Measurements from ENCODE around the gene SLC1A2. TPM values are rescaled to one million over a fixed set of nuclear protein-coding genes. Genes with fewer than 3 reads are reported as not detected.

Gene SLC1A2
- total RNA-seq, 3 donors from 2014 or later: 0.32 to 23.7 (median 10.5) TPM

DNA sequence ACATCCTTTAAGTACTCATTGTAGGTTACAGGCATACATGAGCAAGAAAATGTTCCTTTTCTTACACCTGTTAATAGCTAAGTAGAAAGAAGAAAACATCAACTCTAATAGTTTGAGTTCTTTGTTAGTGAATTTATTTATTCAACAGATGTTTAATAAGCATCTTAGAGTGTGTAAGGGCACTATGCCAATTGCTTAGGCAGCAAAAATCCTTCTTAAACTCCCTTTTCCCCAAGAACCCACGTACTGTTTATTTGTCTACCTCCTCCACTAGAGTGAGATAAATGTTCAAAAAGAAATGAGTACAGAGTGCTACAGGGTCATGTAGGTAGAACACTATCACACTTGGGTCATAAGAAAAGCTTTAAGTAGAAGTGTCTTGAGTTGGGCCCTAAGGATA, 149.0 kb downstream of the SLC1A2 start:
- Histone ChIP-seq H3K9me3 (no peaks in the 10 kb centered on the region), H3K4me3 (no peak overlapping the region), H3K27ac (no peak overlapping the region), H3K36me3 (no peaks in the 10 kb centered on the region), H3K4me1 (no peaks in the 10 kb centered on the region), H3K27me3 (no peaks in the 10 kb centered on the region)
- no peak for TF ChIP-seq POLR2A (IDR thresholded peaks at IDR 0.05)
- TF ChIP-seq, protein P1, sequence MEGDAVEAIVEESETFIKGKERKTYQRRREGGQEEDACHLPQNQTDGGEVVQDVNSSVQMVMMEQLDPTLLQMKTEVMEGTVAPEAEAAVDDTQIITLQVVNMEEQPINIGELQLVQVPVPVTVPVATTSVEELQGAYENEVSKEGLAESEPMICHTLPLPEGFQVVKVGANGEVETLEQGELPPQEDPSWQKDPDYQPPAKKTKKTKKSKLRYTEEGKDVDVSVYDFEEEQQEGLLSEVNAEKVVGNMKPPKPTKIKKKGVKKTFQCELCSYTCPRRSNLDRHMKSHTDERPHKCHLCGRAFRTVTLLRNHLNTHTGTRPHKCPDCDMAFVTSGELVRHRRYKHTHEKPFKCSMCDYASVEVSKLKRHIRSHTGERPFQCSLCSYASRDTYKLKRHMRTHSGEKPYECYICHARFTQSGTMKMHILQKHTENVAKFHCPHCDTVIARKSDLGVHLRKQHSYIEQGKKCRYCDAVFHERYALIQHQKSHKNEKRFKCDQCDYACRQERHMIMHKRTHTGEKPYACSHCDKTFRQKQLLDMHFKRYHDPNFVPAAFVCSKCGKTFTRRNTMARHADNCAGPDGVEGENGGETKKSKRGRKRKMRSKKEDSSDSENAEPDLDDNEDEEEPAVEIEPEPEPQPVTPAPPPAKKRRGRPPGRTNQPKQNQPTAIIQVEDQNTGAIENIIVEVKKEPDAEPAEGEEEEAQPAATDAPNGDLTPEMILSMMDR (IDR thresholded peaks at IDR 0.05): no peak
- TF ChIP-seq POLR2AphosphoS5 (IDR thresholded peaks at IDR 0.05): no peak
- DNase-seq (ENCODE audit: low spot score in 2 of 2): no peak
- intact Hi-C loops (cut with DNase I; ENCODE audit: low total_unique reads): no loop called here

DNA sequence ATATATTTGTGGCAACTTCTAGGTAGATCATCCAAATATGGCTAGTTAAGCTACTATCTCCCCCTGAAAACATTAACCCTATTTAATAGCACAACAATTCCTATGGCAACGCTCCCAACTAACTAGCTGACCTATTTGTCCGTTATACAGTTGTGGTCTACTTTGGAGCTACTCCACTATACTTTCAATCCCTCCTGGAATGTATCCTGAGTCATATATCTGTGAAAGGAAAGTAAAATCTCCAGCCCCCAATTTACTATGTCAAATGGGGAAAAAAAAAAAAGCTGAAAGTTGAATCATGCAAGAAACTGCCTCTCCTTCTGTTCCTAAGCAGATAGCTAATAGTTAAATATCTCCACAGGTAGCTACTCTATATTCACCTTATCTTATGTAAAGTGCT, 151.9 kb downstream of the SLC1A2 start:
- Histone ChIP-seq H3K4me3 (no peak overlapping the region), H3K9me3 (no peaks in the 10 kb centered on the region), H3K36me3 (no peaks in the 10 kb centered on the region), H3K4me1 (no peaks in the 10 kb centered on the region), H3K27me3 (no peaks in the 10 kb centered on the region), H3K27ac (no peak overlapping the region)
- TF ChIP-seq POLR2A (IDR thresholded peaks at IDR 0.05) (no peak), POLR2AphosphoS5 (IDR thresholded peaks at IDR 0.05) (no peak)
- TF ChIP-seq, protein P1 (IDR thresholded peaks at IDR 0.05): no peak
- DNase-seq (ENCODE audit: low spot score in 2 of 2): no peak
- intact Hi-C loops (cut with DNase I; ENCODE audit: low total_unique reads): no loop called here

DNA sequence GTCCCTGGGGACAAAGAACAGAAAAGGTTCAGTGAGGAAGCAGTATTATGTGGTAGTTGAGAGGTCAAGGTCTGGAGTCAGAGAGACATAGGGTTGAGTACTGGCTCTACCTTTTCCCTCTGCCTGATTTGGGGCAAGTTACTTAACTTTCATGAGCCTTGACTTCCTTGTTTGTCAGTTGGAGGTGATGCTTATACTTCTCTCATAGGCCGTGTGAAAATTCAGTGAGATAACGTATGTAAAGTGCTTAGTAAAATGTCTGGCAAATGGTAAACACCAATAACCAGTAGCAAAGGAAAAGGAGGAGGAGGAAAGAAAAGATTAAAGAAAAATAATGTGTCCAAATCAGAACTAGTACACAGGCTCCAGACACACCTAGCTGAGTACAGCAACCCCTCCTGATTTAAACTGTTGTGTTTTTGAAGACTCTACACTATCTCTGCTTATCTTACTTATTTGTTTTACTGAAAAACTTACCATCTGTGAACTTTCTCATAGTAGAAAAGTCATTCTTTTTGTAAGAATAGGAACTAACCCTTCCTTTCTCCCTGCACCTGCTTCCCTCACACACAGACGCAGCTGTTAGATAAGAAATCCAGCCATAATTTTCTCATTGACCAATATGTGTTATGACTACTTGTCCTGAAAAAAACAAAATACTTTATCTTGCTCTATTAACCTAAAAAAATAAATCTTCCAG, 153.5 kb downstream of the SLC1A2 start:
- Histone ChIP-seq H3K9me3 (no peaks in the 10 kb centered on the region), H3K27ac (no peak overlapping the region), H3K36me3 (no peaks in the 10 kb centered on the region), H3K4me1 (no peaks in the 10 kb centered on the region), H3K4me3 (no peak overlapping the region), H3K27me3 (no peaks in the 10 kb centered on the region)
- TF ChIP-seq, protein P1 (IDR thresholded peaks at IDR 0.05): no peak
- TF ChIP-seq POLR2AphosphoS5 (IDR thresholded peaks at IDR 0.05) (no peak), POLR2A (IDR thresholded peaks at IDR 0.05) (no peak)
- no peak for DNase-seq (ENCODE audit: low spot score in 2 of 2)
- intact Hi-C loops (cut with DNase I; ENCODE audit: low total_unique reads): no loop called here

DNA sequence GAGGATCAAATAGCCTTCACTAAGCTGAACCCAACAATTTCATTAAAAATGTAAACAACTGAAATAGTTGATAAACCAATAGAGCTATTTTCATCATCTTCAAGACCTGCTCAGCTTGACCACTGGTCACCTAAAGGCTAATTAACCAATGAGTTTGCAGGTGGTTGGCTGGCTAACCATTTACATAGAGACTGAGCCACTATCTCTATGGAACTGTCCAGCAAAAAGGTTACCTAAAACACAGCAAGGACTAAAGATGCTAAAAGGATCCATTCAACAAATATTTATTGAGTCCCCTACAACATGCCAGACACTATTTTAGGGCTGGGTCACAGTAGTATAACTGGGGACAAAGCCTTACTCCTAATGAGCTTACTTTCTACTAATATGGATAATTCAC, 156.6 kb downstream of the SLC1A2 start:
- TF ChIP-seq, protein P1 (IDR thresholded peaks at IDR 0.05): no peak
- TF ChIP-seq POLR2A (IDR thresholded peaks at IDR 0.05) (no peak), POLR2AphosphoS5 (IDR thresholded peaks at IDR 0.05) (no peak)
- Histone ChIP-seq H3K4me1 (no peaks in the 10 kb centered on the region), H3K9me3 (no peaks in the 10 kb centered on the region), H3K36me3 (no peaks in the 10 kb centered on the region), H3K27me3 (no peaks in the 10 kb centered on the region), H3K27ac (no peak overlapping the region), H3K4me3 (no peak overlapping the region)
- DNase-seq (ENCODE audit: low spot score in 2 of 2): no peak
- intact Hi-C loops (cut with DNase I; ENCODE audit: low total_unique reads): no loop called here

DNA sequence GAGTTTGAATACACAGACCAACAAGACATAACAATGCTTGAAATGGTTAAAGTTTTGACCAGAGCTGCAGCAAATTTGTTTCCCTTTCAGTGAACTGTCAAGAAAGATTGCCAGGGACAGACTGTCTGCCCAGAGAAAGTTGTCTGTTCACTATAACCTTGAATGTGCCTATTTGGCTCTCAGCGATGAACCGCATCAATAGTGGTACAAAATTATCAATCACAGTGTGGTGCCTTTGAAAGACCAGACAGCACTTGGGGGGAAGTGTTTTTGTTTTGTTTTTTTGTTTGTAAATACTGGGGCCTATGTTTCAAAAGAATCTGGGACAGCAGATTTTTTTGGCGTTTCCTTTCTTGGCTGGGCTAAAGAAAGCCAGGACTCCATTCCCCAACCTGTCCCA, 157.3 kb downstream of the SLC1A2 start:
- intact Hi-C loops (cut with DNase I; ENCODE audit: low total_unique reads): no loop called here
- no peak for TF ChIP-seq POLR2A (IDR thresholded peaks at IDR 0.05)
- Histone ChIP-seq H3K4me1 (no peaks in the 10 kb centered on the region), H3K36me3 (no peaks in the 10 kb centered on the region), H3K4me3 (no peak overlapping the region), H3K27me3 (no peaks in the 10 kb centered on the region), H3K9me3 (no peaks in the 10 kb centered on the region), H3K27ac (no peak overlapping the region)
- DNase-seq (ENCODE audit: low spot score in 2 of 2): no peak

Data from breast epithelium (tissue), 4 donors.